Measurements from ENCODE around the gene CKS2.

DNA sequence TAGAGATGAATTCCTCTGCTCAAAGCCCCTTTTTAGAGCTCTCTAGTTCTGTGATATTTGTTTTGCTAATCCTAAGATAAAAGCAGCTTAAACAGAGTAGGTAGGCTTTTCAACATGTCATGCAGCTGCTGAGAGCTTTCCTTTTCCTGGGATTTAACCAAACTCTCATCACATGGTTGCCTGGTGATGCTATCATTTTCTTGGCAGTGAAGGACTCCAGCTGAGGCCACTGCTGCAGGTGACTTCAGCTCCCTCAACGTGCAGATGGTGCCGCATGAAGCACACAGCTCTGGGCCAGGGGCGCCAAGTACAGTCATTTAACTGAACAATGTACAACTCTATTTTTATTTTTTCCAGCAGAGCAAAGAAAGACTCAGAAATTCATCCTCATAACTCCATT lies 49.5 kb downstream of the CKS2 start:
- TF ChIP-seq, protein P1, sequence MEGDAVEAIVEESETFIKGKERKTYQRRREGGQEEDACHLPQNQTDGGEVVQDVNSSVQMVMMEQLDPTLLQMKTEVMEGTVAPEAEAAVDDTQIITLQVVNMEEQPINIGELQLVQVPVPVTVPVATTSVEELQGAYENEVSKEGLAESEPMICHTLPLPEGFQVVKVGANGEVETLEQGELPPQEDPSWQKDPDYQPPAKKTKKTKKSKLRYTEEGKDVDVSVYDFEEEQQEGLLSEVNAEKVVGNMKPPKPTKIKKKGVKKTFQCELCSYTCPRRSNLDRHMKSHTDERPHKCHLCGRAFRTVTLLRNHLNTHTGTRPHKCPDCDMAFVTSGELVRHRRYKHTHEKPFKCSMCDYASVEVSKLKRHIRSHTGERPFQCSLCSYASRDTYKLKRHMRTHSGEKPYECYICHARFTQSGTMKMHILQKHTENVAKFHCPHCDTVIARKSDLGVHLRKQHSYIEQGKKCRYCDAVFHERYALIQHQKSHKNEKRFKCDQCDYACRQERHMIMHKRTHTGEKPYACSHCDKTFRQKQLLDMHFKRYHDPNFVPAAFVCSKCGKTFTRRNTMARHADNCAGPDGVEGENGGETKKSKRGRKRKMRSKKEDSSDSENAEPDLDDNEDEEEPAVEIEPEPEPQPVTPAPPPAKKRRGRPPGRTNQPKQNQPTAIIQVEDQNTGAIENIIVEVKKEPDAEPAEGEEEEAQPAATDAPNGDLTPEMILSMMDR (optimal IDR thresholded peaks at IDR 0.05 in 1 of 3, IDR thresholded peaks at IDR 0.05 in 1 of 3, conservative IDR thresholded peaks at IDR 0.05 in 1 of 3; ENCODE audit: extremely low read depth in 1 of 3, insufficient read depth in 2 of 3, low read length in 3 of 3): no peak
- TF ChIP-seq EZH2 (IDR thresholded peaks at IDR 0.05; ENCODE audit: low read length): no peak
